Fibroblast of the conjunctiva (primary cell): ENCODE measurements around the gene BET1L.

Experiments
- DNase-seq: peaks from one replicate; pipeline ENCODE4 v3.0.0-alpha.2; 2010; ENCODE audit warnings: low read depth

Gene BET1L

DNA sequence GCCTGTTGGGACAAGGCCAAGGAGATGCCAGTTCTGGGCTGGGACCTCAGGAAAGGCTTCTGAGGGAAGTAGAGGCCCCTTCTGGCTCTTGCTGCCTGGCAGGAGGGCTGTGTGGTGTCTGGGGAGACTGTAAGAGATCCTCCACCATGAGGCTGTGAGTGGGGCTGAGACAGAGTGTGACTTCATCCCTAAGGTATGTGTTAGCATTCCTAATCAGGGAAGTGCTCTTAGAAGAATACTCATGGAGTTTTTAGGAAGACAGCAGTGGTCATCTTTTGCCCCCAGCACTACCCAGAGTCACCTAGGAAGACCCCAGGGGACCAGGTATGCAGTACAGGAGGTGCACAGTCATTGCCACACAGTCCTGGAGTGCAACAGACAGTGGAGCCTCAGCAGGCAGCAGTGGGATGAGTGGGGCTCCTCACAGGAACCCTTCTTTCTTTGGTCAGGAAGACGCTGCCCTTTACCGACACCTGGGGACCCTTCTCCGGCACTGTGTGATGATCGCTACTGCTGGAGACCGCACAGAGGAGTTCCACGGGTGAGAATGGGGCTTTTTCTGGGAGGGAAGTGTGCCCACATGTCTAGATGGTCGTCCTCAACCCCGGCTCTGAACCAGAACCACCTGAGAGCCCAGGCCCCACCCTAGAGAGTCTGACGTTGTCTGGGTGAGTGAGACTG lies 3.1 kb upstream of the BET1L start:
- DNase-seq: no peak

DNA sequence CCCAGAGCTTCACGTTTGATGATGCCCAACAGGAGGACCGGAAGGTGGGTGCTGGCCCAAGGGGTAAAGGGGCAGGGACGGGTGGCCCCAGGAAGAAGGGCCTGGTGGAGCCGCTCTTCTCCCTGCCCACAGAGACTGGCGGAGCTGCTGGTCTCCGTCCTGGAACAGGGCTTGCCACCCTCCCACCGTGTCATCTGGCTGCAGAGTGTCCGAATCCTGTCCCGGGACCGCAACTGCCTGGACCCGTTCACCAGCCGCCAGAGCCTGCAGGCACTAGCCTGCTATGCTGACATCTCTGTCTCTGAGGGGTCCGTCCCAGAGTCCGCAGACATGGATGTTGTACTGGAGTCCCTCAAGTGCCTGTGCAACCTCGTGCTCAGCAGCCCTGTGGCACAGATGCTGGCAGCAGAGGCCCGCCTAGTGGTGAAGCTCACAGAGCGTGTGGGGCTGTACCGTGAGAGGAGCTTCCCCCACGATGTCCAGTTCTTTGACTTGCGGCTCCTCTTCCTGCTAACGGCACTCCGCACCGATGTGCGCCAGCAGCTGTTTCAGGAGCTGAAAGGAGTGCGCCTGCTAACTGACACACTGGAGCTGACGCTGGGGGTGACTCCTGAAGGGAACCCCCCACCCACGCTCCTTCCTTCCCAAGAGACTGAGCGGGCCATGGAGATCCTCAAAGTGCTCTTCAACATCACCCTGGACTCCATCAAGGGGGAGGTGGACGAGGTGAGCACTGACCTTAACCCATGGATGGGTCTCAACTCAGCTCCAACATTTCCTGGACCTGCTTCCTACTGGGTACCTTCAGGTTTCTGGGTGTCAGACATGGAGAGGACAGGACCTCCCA lies 2.3 kb upstream of the BET1L start:
- DNase-seq: no peak

DNA sequence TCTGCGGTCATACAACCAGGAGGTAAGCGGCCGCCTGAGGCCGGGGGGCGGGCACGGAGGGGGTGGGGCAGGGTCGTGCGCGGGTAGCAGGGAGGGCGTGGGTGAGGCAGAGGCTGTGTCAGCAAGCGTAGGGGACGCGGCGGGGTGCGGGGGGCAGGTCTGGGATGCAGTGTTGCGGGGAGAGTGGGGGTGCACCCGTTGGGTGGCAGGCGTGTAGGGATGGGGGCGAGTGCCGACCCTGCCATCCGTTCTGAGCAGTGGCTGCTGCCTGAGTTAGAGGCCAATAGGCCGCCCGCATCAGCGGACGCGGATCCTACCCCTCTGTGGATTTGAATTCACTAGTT lies 1.7 kb upstream of the BET1L start:
- DNase-seq: no peak

DNA sequence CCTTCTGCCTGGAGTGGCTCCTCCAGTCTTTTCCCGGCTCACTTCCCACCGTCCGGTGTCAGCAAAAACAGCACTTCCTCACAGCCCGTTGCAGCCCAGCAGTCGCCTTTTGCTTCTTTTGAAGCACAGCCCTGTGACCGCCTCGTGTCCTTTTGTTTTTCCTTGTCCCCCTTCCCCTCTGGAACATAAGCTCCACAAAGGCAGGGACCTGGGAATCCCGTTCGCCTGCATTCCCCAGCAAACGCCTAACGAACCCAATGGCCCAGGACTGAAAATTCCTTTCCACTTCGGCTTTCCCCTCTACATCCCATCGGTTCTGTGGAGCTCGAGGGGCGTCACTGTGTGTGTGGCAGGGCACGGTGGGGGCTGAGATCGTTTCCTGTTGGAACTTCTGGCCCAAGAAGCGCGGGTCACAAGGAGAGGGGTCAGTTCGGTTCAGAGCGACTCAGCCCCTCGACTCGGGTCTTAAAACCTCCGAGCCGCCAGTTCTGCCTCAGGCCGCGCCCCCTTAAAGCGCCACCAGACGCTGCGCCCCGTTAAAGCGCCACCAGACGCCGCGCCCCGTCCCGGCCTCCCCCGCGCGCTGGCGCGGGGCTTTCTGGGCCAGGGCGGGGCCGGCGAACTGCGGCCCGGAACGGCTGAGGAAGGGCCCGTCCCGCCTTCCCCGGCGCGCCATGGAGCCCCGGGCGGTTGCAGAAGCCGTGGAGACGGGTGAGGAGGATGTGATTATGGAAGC lies 1.1 kb upstream of the BET1L start:
- peak; percentile 22 for DNase-seq

DNA sequence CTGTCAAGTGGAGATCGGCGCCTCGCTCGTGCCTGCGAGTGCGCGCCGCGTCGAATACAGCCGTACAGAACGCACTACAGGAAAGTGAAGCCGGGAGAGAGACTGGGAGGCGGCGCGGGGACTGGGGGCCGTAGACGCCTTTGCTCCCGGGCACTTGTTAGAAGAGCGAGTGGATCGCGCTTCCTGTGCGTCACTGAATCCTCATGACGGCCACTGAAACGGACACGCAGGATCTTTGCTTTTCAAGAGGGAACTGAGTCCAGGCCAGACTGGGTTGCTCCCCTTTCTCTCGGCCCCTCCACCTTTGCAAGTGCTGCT lies 623 bp upstream of the BET1L start:
- no peak for DNase-seq

DNA sequence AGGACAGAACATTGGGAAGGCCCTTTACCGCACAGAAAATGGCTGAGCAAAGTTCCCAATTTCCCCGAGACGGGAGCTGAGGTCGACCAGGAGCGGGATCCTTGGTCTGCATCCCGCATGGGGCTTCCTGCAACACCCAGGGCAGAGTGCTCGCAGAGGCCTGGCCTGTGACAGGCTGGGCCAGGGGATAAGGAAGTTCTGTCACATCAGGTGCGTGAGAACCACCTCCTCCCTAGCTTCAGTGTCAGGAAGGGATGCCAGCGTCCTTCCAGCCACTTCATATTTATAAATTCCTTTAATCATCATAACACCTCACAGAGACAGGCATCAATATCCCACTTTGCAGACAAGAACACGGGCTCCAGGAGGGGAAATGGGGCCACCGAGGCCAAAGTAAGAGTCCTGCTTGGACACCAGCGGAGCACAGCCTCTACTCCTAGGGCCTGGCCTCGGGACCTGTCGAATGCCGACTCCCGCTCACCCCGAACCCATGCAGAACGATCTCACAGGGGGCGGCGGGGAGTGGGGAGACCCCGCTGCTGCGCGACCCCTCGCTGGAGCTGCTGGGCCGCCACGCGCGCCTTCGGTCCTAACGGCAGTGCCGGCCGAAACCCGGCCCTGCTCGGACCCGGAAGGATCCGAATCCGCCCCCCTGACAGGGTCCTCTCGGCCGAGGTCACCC lies 532 bp downstream of the BET1L start:
- DNase-seq: no peak

DNA sequence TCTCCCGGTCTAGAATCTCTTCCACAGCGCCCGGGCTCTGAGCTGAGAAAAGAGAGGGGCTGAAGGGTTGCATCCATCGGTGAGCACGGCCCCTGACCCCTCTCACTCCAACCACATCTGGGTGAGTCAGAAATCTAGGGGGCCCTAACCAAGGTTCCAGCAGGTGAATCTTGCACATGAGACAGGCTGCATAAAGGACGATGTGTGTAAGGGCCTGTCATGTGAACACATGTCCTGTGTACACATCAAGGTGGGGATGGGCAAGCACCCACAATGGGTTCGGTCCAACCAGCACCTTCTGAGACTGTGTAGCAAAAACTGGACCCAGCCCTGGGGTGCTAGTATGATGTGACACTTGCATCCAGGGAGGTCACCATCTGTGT lies 1.2 kb downstream of the BET1L start:
- DNase-seq: no peak

DNA sequence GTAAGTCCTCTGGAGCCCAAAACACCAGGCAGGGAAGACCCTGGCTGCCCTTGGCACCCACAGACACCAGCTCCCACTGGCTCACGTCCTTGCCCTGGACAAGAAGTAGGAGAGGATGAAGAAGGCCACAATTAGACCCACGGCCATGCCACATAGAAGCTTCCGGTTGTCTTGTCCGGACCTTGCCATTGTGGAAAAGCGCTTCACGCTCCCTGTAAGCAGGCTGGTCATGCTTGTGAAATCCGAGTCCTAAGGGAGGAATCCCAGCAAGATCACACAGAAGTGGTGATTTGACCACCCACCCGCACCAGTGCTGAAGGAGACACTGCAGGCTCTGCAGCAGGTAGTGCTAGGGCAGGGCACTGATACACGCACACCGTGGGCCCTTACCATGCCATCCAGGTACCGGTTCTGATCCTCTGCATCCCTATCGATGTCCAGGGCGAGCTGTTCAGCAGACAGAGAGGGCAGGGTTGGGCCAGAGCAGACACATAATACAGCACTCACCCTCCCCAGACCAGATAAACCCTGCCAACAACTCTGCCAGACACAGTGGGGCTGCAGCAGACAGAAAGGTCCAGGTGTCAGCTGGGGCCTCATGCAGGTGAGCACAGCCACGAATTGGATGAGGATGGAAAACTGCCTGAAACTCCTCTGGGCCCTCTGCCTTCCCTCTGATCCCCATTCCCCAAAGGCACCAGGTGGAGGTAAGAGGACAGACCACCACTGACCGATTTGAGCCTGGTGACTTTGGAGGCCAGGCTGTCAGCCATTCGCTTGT lies 1.8 kb downstream of the BET1L start:
- no peak for DNase-seq

DNA sequence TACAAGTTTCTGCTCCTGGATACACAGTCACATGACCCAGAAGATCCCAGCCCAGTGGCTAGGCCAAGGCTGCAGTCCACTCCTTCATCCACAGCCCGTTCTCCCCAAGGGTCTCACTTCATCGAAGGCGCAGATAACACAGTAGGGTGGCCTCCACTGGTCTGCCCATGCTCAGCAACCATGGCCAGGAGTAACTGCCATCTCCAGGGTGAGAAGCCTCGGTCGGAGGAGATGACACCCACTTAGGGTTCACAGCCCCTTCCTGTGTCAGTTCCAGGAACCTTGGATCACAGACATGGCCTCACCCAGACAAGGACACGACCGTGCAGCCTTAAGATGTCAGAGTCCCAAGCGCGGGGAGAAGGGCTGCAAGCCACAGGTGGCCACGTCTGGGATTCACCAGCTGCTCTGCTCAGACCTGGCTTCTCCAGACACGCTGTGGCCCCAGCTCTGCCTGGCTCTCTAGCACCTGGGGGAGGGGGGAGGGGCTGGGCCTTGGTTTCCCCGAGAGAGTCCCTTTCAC lies 2.6 kb downstream of the BET1L start:
- no peak for DNase-seq

DNA sequence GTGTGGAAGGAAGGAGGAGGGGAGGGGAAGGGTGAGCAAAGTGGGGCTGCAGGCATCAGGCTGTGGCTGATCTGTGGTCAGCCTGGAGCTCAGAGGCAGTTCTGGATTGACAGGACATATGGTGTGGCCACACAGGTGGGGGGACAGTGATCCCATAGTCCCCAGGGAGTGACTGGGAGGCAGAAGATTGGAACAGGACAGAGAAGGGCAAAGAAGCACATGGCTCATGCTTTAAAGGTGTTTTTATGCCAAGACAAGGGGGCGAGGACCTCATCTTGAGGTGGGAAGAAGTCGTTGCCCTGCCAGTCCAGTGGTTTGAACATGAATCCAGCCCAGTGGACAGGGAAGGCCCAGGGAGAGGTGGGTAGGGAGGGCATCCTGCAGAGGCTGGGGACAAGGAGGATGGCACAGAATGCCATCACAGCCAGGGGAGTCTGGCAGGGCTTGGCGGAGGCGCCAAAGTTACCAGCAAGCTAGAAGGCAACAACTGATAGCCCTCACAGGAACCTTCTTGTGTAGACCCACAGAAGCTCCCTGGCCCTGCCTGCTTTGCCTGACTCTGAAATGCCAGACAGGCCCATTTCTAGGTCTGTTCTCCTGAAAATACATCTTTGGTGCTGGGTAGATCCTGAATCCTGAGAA lies 3.1 kb downstream of the BET1L start:
- DNase-seq: no peak

DNA sequence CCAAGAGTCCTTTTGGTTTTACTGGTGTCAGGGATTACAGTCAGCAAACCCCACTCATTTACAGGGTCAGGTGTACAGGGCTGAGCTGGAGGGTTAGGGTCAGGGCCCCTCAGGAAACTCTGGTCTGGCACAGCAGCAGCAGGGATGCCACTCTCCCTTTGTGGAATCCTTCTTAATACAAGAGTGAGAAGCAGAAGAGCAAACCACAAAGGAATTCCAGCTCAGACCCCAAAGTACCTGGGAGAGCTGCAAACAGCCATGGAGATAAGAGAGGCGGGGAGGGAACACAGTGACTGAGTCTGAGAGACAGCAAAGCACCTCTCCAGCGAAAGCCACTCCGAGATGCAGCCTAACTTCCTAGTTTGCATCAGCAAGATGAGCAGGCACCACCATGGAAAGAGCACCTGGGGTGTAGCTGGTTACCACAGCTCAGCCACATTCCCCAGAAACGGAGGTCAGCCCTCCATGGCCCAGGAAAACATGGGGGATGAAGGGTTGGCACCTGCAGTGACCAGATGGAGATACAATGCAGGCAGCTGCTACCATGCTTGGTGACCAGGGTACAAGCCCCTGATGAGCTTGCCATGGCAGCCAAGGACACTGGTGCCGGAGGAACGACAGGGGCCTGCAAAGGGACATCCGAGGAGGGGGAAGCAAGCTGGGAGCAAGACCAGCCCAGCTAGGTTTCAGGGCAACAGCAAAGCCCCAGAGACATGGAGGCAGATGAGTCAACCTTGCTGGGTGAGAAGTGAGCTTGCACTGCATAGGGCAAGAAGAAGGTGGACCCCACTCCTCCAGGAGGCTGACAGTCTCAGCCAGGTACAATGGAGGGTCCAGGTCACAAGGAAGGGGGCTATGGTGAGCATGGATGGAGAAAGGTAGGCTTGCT lies 3.9 kb downstream of the BET1L start:
- DNase-seq: no peak

DNA sequence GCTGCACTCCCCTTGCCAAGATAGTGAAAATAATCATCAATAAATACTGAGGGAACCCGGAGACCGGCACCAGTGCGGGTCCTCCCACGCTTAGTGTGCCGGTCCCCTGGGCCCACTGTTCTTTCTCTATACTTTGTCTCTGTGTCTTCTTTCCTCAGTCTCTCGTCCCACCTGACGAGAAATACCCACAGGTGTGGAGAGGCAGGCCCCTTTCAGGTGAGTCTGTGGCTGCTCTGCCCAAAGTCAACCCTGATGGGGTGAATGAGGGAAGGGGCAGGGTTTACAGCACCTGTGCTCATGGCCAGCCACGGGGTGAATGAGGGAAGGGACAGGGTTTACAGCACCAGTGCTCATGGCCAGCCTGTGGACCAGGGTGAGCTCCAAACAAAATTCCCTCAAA lies 4.7 kb downstream of the BET1L start:
- DNase-seq: no peak

DNA sequence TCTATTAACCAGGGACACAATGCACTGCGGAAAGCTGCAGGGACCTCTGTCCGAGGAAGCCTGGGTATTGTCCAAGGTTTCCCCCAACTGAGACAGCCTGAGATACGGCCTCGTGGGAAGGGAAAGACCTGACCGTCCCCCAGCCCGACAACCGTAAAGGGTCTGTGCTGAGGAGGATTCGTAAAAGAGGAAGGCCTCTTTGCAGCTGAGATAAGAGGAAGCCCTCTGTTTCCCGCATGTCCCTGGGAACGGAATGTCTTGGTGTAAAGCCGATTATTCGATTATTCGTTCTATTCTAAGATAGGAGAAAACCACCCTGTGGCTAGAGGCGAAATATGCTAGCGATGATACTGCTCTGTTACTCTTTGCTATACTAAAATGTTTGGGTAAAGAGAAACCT lies 5.2 kb downstream of the BET1L start:
- no peak for DNase-seq

DNA sequence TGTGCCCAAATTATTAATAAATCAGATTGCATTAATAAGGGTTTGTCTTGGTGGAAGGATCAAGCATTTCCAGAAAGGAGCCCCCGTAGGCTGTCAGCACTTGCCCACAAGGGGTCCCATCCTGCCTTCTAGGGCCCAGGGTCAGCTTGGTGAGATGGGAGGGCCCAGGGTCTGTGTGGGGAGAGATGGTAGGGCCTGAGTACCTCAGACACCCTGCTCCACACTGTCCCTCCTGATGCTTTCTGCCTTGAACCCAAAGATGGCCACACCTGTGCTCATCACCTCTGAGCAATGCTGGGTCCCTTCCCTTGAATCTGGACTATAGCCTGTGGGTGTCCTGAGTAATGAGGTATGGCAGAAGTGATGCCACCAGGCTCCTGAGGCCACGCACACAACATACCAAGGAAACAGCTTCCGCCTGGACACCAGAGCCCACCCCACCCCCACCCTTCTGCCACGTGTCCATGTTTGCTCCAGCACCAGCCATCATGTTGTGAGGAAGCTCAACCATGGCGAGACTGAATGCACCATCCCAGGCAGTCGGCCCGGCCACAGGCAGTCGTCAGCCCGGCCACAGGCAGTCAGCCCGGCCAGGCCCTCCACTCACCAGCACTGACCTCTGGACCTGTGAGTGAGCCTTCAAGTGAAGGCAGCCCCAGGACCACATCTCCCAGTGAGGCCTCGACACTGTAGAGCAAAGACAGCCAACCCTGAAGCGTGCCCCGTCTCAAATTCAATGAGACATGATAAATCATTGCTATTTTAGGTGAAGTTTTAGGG lies 6.8 kb downstream of the BET1L start:
- DNase-seq: no peak

DNA sequence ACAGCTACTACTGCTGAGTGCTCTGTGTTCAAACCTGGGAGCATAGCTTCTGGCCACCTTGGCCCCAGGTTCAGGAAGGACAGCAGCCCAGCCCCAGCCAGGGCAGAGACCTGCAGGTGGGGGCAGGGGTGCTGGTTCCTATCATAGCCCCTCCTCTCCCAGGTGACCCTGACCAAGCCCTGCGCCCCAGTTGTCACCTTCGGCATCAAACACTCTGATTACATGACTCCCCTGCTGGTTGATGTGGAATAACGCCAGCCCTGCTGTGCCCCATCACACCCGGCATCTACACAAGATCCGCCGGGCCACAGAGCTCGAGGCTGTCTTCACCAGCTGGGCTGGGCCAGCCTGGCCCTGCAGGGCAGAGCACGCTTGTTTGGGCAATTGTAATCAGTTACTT lies 7.4 kb downstream of the BET1L start:
- no peak for DNase-seq

DNA sequence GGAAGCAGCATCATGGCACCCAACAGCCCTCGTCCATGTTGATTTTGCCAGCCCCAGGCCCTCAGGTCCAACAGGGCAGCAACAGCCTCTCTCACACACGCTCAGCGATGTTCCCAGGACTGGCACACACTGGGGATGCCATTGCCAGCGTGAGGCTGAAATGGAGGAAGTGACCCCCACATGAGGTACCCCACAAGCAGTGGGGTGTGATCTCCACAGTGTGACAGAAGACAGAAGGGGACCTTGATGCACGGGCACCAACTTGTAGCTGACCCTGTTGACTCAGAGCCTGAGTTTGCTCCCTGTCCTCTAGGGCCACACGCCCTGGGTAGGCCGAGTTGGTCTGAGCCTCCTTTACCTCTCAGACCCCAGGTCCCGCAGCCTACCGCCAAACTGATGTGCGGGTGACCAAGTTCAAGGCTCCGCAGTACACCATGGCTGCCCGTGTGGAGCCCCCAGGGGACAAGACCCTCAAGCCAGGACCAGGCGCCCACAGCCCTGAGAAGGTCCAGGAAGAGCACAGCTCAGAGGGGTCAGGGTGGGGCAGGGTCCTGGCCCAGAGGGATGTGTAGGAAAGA lies 8.1 kb downstream of the BET1L start:
- no peak for DNase-seq

DNA sequence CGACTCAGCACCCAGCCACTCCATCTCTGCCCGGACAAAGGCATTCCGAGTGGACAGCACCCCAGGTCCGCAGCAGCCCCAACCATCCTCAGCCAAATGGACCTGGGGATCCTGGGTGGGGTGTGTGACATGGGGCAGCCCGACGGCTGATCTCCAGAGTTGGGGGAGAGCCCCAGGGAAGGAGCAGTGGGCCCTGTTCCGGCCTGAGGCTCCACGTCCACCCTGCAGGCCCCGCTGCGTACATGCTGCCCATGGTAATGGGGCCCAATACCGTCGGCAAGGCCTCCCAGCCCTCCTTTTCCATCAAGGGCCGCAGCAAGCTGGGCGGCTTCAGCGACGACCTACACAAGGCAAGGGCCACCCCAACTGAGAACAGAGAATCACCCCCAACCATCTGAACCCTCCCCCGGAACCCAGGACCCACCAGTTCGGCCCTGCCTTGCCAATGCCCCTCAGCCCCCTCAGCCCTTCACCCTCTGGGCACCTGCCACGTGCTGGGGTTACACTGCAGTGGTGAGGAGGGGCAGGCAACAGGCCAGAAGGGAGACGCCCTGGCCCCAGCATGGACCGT lies 8.9 kb downstream of the BET1L start:
- DNase-seq: no peak

DNA sequence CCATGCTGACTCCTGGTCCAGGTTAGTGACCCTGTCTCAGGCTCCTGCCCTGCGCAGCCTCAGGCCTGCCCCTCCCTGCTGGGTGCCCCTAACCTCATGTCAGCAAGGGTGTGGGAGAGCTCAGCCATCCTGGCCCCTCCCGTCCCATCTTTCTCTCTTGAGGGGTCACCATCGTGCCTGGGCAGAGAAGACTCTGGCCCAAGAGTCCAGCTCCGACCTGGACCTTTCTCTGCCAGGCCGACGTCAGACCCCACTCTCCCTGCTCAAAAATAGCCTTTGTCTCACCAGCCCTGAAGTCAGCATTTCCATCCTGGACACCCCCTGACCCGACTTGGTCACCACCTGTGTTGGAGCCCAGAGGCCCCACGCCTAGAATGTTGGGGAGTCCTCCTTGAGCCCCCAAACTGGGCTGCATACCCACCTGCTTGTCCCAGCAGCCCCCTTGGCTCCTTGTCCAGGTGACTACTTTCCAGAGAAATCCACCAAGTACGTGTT lies 9.4 kb downstream of the BET1L start:
- no peak for DNase-seq
